ENCODE data around the gene RAVER1. TPM values are rescaled to one million over a fixed set of nuclear protein-coding genes. Genes with fewer than 3 reads are reported as not detected.
A peak's percentile ranks its signal among the peaks of the same experiment; 100 is the strongest.

Gene RAVER1
- total and polyA plus RNA-seq, 2 of the 13 experiments (the other 11 are each of a cell fraction or from before 2014, with no cell fraction given), result 3.6 to 7.9 TPM

GRCh38 chr19:10289167-10289835 lies 44.0 kb downstream of the RAVER1 start (continued):
- TF ChIP-seq, protein P1, sequence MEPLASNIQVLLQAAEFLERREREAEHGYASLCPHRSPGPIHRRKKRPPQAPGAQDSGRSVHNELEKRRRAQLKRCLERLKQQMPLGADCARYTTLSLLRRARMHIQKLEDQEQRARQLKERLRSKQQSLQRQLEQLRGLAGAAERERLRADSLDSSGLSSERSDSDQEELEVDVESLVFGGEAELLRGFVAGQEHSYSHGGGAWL (CRISPR knock-in tag; IDR thresholded peaks at IDR 0.05), result peak; percentile 54
- peak; percentile 67; the same call in 1 of the 2 replicates for TF ChIP-seq MXD4 (CRISPR knock-in tag; IDR thresholded peaks at IDR 0.05)
- TF ChIP-seq TBP (CRISPR knock-in tag; IDR thresholded peaks at IDR 0.05), result no peak
- TF ChIP-seq, protein P2, sequence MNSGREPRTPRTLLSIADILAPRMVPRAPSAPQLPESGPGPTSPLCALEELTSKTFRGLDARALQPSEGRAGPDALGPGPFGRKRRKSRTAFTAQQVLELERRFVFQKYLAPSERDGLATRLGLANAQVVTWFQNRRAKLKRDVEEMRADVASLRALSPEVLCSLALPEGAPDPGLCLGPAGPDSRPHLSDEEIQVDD (CRISPR knock-in tag; IDR thresholded peaks at IDR 0.05; ENCODE audit: borderline replicate concordance), result peak; percentile 87; the same call in 1 of the 2 replicates
- TF ChIP-seq SALL2 (CRISPR knock-in tag; IDR thresholded peaks at IDR 0.05), result peak; percentile 53; the same call in 1 of the 2 replicates
- no peak for TF ChIP-seq PRDM15 (CRISPR knock-in tag; IDR thresholded peaks at IDR 0.05)
- TF ChIP-seq, protein P3, sequence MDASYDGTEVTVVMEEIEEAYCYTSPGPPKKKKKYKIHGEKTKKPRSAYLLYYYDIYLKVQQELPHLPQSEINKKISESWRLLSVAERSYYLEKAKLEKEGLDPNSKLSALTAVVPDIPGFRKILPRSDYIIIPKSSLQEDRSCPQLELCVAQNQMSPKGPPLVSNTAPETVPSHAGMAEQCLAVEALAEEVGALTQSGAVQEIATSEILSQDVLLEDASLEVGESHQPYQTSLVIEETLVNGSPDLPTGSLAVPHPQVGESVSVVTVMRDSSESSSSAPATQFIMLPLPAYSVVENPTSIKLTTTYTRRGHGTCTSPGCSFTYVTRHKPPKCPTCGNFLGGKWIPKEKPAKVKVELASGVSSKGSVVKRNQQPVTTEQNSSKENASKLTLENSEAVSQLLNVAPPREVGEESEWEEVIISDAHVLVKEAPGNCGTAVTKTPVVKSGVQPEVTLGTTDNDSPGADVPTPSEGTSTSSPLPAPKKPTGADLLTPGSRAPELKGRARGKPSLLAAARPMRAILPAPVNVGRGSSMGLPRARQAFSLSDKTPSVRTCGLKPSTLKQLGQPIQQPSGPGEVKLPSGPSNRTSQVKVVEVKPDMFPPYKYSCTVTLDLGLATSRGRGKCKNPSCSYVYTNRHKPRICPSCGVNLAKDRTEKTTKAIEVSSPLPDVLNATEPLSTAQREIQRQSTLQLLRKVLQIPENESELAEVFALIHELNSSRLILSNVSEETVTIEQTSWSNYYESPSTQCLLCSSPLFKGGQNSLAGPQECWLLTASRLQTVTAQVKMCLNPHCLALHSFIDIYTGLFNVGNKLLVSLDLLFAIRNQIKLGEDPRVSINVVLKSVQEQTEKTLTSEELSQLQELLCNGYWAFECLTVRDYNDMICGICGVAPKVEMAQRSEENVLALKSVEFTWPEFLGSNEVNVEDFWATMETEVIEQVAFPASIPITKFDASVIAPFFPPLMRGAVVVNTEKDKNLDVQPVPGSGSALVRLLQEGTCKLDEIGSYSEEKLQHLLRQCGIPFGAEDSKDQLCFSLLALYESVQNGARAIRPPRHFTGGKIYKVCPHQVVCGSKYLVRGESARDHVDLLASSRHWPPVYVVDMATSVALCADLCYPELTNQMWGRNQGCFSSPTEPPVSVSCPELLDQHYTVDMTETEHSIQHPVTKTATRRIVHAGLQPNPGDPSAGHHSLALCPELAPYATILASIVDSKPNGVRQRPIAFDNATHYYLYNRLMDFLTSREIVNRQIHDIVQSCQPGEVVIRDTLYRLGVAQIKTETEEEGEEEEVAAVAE (CRISPR knock-in tag; IDR thresholded peaks at IDR 0.05; ENCODE audit: borderline replicate concordance), result no peak
- no peak for TF ChIP-seq ATM (IDR thresholded peaks at IDR 0.05; ENCODE audit: borderline replicate concordance)
- no peak for TF ChIP-seq ZNF24 (IDR thresholded peaks at IDR 0.05)
- TF ChIP-seq, protein P4, sequence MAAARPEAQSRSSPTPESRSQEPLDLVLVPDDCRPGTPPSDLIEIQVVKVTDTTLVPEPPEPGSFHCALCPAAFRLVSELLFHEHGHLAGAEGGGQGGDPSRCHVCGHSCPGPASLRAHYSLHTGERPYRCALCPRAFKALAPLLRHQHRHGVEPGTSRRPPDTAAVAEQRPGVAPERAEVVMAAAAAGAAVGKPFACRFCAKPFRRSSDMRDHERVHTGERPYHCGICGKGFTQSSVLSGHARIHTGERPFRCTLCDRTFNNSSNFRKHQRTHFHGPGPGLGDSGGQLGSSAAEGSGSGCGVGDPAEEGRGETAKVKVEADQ (CRISPR knock-in tag; IDR thresholded peaks at IDR 0.05; ENCODE audit: borderline replicate concordance), result no peak
- no peak for TF ChIP-seq ZNF326 (CRISPR knock-in tag; IDR thresholded peaks at IDR 0.05; ENCODE audit: borderline replicate concordance)
- no peak for TF ChIP-seq ZFP37 (CRISPR knock-in tag; IDR thresholded peaks at IDR 0.05; ENCODE audit: borderline replicate concordance)
- TF ChIP-seq FOXO1 (CRISPR knock-in tag; IDR thresholded peaks at IDR 0.05), result no peak
- peak; percentile 84 for TF ChIP-seq ZNF777 (CRISPR knock-in tag; IDR thresholded peaks at IDR 0.05)
- TF ChIP-seq ZNF3 (CRISPR knock-in tag; IDR thresholded peaks at IDR 0.05), result no peak
- no peak for TF ChIP-seq TEAD2 (CRISPR knock-in tag; IDR thresholded peaks at IDR 0.05)
- TF ChIP-seq ZNF513 (CRISPR knock-in tag; conservative IDR thresholded peaks at IDR 0.05), result no peak
- no peak for TF ChIP-seq ZNF550 (CRISPR knock-in tag; IDR thresholded peaks at IDR 0.05; ENCODE audit: borderline replicate concordance)

Data from HepG2 (cell line).